COLO668 (cell line): ENCODE data around the gene NAT16.
"Not testable (repeated sequence)": the region's sequence is repeated elsewhere in the genome, so short reads cannot be mapped to it uniquely, and the experiment has no call there.

ENCODE experiments used
- DNase-seq: peaks from one replicate; lab custom pipeline; 2025; ENCODE audit not compliant: unreplicated experiment; lab: John Stamatoyannopoulos, UW

NAT16 gene

GRCh38 chr7:101161692-101162471 is 18.2 kb downstream of the NAT16 start:
- no peak for DNase-seq

- DNase-seq: no peak
Observed at GRCh38 chr7:101160910-101161309, 19.2 kb downstream of the NAT16 start.

GRCh38 chr7:101159696-101160674 is 20.1 kb downstream of the NAT16 start:
- no peak for DNase-seq

GRCh38 chr7:101156866-101157589 is 23.1 kb downstream of the NAT16 start:
- DNase-seq: no peak

GRCh38 chr7:101156277-101156676 is 23.8 kb downstream of the NAT16 start:
- no peak for DNase-seq

GRCh38 chr7:101155303-101155702 is 24.8 kb downstream of the NAT16 start:
- DNase-seq: no peak

- DNase-seq: peak; percentile 20
Observed at GRCh38 chr7:101154693-101155102, 25.4 kb downstream of the NAT16 start.

GRCh38 chr7:101153969-101154692 is 26.0 kb downstream of the NAT16 start, which contains the start of gene AP1S1:
TSS of gene AP1S1 (plus strand) at chr7:101154476. CDS start at chr7:101154515, 39 bp downstream.
- peak; percentile 95 for DNase-seq

GRCh38 chr7:101151908-101152651 is 28.0 kb downstream of the NAT16 start:
- no peak for DNase-seq

- no peak for DNase-seq
Observed at GRCh38 chr7:101140746-101141382, 39.2 kb downstream of the NAT16 start.

GRCh38 chr7:101140339-101140699 is 39.8 kb downstream of the NAT16 start:
- DNase-seq: no peak

- DNase-seq: peak; percentile 74
Observed at GRCh38 chr7:101138213-101138870, 41.8 kb downstream of the NAT16 start.

GRCh38 chr7:101137651-101138212 is 42.4 kb downstream of the NAT16 start:
- no peak for DNase-seq

- DNase-seq: no peak
Observed at GRCh38 chr7:101134399-101134980, 45.6 kb downstream of the NAT16 start.

GRCh38 chr7:101133621-101134398 is 46.3 kb downstream of the NAT16 start:
- DNase-seq: no peak

- DNase-seq: not testable (repeated sequence)
Observed at GRCh38 chr7:101132626-101133600, 47.2 kb downstream of the NAT16 start.
